Ascending aorta (tissue), 2 donors: Measurements from ENCODE around the gene ZEB2. TPM values are rescaled to one million over a fixed set of nuclear protein-coding genes. Genes with fewer than 3 reads are reported as not detected.

Experiments used
- DNase-seq, 2 donors: peaks; one replicate each; pipeline ENCODE4 v3.0.0-alpha.2; 2019; ENCODE audit warnings: low spot score in 2 of 2
- H3K27ac ChIP-seq, 2 donors: fragments of 200-600 bp; sonication (generic); one replicate each; pipeline ENCODE4 v1.5.1; 2016 to 2017; ENCODE audit warnings: mild to moderate bottlenecking in 1 of 2
- H3K27me3 ChIP-seq: fragments of 200-600 bp; sonication (generic); one replicate; pipeline ENCODE4 v1.5.1; 2017
- H3K36me3 ChIP-seq, 2 donors: fragments of 200-600 bp; sonication (generic); one replicate each; pipeline ENCODE4 v1.5.1; 2016
- H3K4me1 ChIP-seq, 2 donors: fragments of 200-600 bp; sonication (generic); one replicate each; pipeline ENCODE4 v1.5.1; 2016 to 2017; ENCODE audit warnings: mild to moderate bottlenecking in 1 of 2
- H3K4me3 ChIP-seq, 2 donors: fragments of 200-600 bp; sonication (generic); one replicate each; pipeline ENCODE4 v1.5.1; 2016 to 2017; ENCODE audit warnings: mild to moderate bottlenecking in 1 of 2
- H3K9me3 ChIP-seq, 2 donors: fragments of 200-600 bp; sonication (generic); one replicate each; pipeline ENCODE4 v1.5.1; 2016
- intact Hi-C: fragments of 100-400 bp; cut with DNase I; formaldehyde crosslinking; loops from one replicate; pipeline ENCODE4 v1.15.1; 2023
- total RNA-seq: library from RNA; depleted of rRNA; stranded (reverse); fragments of >200 nt; gene quantifications from one replicate; pipeline ENCODE4 v1.1.0, GENCODE V29; 2016
- TF ChIP-seq, protein P1 (sequence below), 3 experiments: fragments of 200-600 bp in 2 of 3; fragments of 450-650 bp in 1 of 3; sonication (generic) in 2 of 3; IDR thresholded peaks; one replicate each; pipeline ENCODE4 v1.5.1; 2016 to 2019; ENCODE audit warnings: antibody characterized with exemption in 3 of 3, mild to moderate bottlenecking in 1 of 3, moderate library complexity in 1 of 3

Gene ZEB2
- total RNA-seq, 1 donor from 2014 or later = 74.6 TPM

DNA sequence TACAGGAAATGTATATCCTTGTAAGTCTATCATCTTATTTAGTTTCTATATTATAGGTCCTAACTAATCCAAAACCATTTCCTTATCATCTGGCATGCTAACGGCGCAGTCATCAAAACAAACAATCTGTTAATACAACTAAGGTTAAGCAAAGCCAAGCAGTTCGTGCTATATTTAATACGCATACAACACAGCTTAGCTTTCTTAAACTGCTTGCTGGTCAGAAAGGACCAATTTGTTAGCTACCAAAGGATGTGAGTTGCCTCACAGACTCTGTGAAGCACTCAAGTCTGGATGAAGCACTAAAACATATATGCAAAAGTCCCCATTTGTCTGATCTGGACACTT, 67.0 kb downstream of the ZEB2 start:
- DNase-seq = no peak
- peak overlapping the region; percentile 55 to 63 for H3K27ac ChIP-seq
- no peaks in the 10 kb centered on the region for H3K27me3 ChIP-seq
- peak overlapping the region; percentile 38 to 60 for H3K4me3 ChIP-seq
- peaks cover 11 to 64% of the 10 kb centered on the region in 2 donors for H3K4me1 ChIP-seq
- intact Hi-C loops = loop anchor here (1.0 to 10.0 kb wide), 3 partner anchors 121 to 968 kb away; a partner anchor contains a TSS
- H3K36me3 ChIP-seq = no peaks in the 10 kb centered on the region
- TF ChIP-seq, protein P1, sequence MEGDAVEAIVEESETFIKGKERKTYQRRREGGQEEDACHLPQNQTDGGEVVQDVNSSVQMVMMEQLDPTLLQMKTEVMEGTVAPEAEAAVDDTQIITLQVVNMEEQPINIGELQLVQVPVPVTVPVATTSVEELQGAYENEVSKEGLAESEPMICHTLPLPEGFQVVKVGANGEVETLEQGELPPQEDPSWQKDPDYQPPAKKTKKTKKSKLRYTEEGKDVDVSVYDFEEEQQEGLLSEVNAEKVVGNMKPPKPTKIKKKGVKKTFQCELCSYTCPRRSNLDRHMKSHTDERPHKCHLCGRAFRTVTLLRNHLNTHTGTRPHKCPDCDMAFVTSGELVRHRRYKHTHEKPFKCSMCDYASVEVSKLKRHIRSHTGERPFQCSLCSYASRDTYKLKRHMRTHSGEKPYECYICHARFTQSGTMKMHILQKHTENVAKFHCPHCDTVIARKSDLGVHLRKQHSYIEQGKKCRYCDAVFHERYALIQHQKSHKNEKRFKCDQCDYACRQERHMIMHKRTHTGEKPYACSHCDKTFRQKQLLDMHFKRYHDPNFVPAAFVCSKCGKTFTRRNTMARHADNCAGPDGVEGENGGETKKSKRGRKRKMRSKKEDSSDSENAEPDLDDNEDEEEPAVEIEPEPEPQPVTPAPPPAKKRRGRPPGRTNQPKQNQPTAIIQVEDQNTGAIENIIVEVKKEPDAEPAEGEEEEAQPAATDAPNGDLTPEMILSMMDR (IDR thresholded peaks at IDR 0.05) = no peak
- no peaks in the 10 kb centered on the region for H3K9me3 ChIP-seq

DNA sequence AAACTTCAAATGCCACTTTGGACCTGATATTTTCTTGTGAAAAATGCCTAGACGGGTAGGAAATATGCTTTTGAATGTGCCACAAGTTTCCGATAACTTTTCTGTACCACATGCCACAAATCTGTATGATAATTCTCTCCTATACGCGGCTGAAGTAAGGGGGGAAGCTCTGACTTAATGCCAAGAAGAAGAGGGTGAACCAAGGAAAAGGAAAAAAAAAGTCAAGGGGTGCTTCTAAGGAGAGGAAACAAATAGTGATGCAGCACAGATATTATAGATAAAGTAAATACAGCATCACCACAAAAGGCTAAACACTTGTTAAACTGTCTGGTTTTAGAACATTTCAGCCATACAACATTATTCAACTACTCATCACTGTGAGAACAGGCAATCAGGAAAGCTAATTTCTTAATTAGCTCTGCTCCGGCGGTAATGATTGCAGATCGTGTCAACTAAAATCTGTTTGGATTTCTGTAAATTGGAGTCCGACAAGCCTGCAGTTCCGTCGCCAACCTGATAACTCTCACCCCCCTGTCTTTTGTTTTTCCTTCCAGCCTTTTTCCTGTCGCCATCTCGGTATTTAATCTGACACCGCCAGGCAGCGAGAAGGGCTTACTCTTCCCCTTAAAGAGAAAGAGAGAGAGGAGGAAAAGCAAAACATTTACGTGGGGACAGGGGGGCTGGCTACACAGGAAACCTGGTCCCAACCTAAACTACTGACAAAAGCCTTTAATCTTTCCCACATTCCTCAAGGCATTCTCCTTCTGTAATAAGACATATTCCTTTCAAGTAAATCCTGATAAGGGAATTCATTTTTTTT, 67.5 kb downstream of the ZEB2 start:
- Histone ChIP-seq H3K27me3 (no peaks in the 10 kb centered on the region), H3K36me3 (no peaks in the 10 kb centered on the region), H3K4me3 (peak overlapping the region; percentile 38 to 60), H3K9me3 (no peaks in the 10 kb centered on the region), H3K4me1 (peaks cover 11 to 64% of the 10 kb centered on the region in 2 donors), H3K27ac (peak overlapping the region; percentile 55 to 63)
- intact Hi-C loops = loop anchor here (10.0 kb wide), 2 partner anchors 552 to 968 kb away; no protein-coding TSS in a partner anchor
- TF ChIP-seq, protein P1 (IDR thresholded peaks at IDR 0.05) = peak in 1 of 3 experiments; percentile 12
- no peak for DNase-seq

DNA sequence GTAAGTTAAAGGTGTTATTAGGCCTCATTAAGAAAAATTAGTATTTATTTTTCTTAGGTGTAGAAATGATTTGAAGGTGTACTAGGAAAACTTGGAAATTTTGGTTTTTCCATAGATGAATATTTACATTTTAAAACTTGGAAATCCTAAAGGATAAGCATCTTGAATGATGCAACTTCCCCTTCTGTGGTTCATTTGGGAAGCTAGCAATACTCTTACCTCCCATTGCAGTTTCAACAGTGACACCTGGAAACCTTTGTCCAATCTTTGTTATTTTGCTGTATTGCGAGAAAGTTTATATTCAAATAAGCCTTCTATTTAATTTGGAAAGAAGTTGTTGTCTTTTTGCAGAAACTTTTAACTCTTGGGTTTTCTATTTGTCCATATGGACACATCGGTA, 68.5 kb downstream of the ZEB2 start:
- no peaks in the 10 kb centered on the region for H3K27me3 ChIP-seq
- no peak overlapping the region for H3K4me3 ChIP-seq
- TF ChIP-seq, protein P1 (IDR thresholded peaks at IDR 0.05) = no peak
- intact Hi-C loops = loop anchor here (10.0 kb wide), 2 partner anchors 553 to 967 kb away; no protein-coding TSS in a partner anchor
- H3K4me1 ChIP-seq = peaks cover 5 to 55% of the 10 kb centered on the region in 2 donors
- no peak overlapping the region for H3K27ac ChIP-seq
- DNase-seq = no peak
- H3K9me3 ChIP-seq = no peaks in the 10 kb centered on the region
- H3K36me3 ChIP-seq = no peaks in the 10 kb centered on the region

DNA sequence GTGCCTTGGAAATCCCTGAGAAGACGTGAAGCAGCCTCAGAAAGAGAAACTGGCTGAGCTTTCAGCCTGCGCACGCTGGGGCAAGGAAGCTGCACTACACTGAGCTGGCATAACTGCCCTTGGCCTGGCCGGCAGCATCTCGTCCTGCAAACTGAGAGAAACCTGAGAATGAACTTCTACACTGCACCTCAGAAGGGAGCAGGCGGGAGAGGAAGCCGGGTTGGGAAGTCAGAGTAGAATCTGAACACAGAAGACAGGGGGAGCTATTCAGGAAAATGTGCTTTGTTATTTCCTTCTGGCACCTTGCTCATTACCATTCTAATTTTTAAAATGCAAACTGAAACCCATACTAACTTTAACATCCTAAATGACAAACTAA, 70.9 kb downstream of the ZEB2 start:
- Histone ChIP-seq H3K27me3 (no peaks in the 10 kb centered on the region), H3K27ac (peak overlapping the region; percentile 60 to 63), H3K36me3 (no peaks in the 10 kb centered on the region), H3K4me1 (peaks cover 5 to 45% of the 10 kb centered on the region in 2 donors), H3K9me3 (no peaks in the 10 kb centered on the region), H3K4me3 (peak overlapping the region; percentile 44 to 58)
- DNase-seq = peak in 1 of 2 donors; percentile 75
- TF ChIP-seq, protein P1 (IDR thresholded peaks at IDR 0.05) = peak; percentile 33 to 70 (median 49)
- intact Hi-C loops = loop anchor here (2.0 to 10.0 kb wide), 2 partner anchors 18 to 1306 kb away; no protein-coding TSS in a partner anchor

DNA sequence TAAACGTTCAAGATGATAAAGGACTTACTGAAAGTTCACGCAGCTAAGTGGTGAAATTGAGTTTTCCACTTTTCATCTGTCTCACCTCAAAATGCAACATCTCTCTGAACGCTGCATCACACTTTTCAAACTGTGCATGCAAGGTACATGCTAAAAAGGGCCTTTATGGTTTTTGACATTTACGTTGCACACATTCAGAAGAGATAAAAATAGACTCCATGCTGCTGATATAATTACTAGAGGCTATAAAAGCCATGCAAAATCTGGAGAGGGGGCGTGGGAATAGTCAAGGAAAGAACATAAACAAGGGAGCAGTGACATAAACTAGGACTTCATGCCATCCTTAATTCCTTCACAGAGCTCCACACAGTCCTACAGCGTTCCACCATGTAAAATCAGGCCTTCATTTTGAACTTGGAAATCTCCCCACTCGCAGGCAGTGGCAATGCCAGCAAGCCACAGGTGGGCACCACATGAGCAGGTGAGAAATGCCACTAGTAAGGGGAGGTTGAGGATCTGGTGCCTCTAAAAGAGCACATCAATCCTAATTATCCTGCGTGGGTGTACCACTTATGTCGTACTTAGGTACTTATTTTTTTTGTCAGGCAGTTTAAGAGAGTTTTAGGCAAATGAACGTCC, 71.4 kb downstream of the ZEB2 start:
- H3K4me3 ChIP-seq = peak overlapping the region; percentile 44 to 58
- no peak for DNase-seq
- no peaks in the 10 kb centered on the region for H3K36me3 ChIP-seq
- no peaks in the 10 kb centered on the region for H3K9me3 ChIP-seq
- H3K4me1 ChIP-seq = peaks cover 3 to 40% of the 10 kb centered on the region in 2 donors
- H3K27me3 ChIP-seq = no peaks in the 10 kb centered on the region
- peak overlapping the region; percentile 60 to 63 for H3K27ac ChIP-seq
- TF ChIP-seq, protein P1 (IDR thresholded peaks at IDR 0.05) = no peak
- intact Hi-C loops = loop anchor here (2.0 to 10.0 kb wide), 2 partner anchors 18 to 1306 kb away; no protein-coding TSS in a partner anchor
